SK-MEL-5 (cell line): ENCODE measurements around the gene SURF4. TPM values are rescaled to one million over a fixed set of nuclear protein-coding genes. Genes with fewer than 3 reads are reported as not detected.

Experiments used
- DNase-seq: peaks from one replicate; pipeline ENCODE4 v3.0.0-alpha.2; 2016; ENCODE audit warnings: low read depth, low spot score
- in situ Hi-C: cut with HindIII; loops from 2 replicates; pipeline ENCODE4 v1.10.0; 2016; ENCODE audit warnings: low sequenced_read_pairs, high pct_unique_total_duplicates, low pct_unique_long_range_greater_than_20kb
- total RNA-seq: library from RNA; depleted of rRNA; stranded (reverse); fragments of >200 nt; shearing (Covaris generic); gene quantifications from 2 replicates; pipeline ENCODE4 v1.2.3, GENCODE V29; 2014

SURF4 gene
- total RNA-seq, 1 experiment from 2014 or later: 490 TPM

- in situ Hi-C loops: no loop called here
- no peak for DNase-seq
These were observed 13.4 kb downstream of the SURF4 start for GRCh38 chr9:133362359-133363044.

DNA sequence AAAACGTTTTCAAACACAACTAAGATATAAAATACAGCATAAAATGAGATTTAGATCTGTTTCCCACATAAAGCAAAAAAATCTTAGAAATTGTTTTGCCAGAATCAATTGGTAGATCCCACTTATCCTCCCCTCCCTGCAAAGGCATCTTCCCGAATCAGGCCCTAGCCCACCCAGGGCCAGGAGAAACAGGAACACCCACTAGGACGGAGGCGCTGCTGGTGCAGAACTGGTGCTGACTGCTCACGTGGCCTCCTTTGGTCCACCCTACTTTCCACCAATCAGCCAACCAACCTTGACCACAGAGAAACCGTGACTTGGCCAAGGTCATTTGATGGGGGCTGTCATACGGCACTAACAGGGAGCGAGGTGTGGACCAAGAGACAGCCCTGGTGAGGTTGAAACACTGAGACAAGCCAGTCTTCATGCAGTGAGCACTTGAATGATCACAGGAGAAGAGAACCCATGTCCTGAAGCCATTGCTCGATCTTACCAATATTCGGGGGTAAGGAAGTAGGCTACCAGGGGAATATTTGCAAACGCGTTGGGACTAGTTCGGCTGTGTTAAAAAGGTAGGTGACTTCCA is 14.3 kb downstream of the SURF4 start:
- no peak for DNase-seq
- in situ Hi-C loops: no loop called here

GRCh38 chr9:133360400-133361393 is 15.2 kb downstream of the SURF4 start:
- in situ Hi-C loops: no loop called here
- DNase-seq: no peak

GRCh38 chr9:133359399-133360175 is 16.3 kb downstream of the SURF4 start:
- in situ Hi-C loops: no loop called here
- DNase-seq: peak; percentile 66

DNA sequence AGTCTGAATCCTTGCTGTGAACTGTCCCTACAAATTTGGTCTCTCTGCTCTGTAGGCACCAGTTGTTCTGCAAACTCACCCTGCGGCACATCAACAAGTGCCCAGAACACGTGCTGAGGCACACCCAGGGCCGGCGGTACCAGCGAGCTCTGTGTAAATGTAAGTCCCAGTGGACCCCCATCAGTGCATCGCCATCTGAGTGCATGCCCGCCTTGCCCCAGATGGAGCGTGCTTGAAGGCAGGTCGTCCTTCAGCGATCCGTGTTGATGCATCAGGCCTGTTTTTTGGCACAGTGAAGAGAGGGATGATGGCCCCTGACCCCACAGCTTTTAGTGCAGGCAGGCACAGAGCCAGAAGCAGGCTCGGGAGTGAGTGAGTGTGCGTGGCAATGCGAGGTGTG is 18.2 kb downstream of the SURF4 start:
- no peak for DNase-seq
- in situ Hi-C loops: no loop called here

GRCh38 chr9:133356391-133357091 is 19.3 kb downstream of the SURF4 start, which contains the start of the genes SURF1 and SURF2:
TSS of gene SURF1 (minus strand) at chr9:133356487. CDS start at chr9:133356453, 34 bp downstream.
TSS of gene SURF2 (plus strand) at chr9:133356550. CDS start at chr9:133356593, 43 bp downstream.
- in situ Hi-C loops: no loop called here

GRCh38 chr9:133355881-133356357 is 19.9 kb downstream of the SURF4 start:
- no peak for DNase-seq
- in situ Hi-C loops: no loop called here

More at GRCh38 chr9:133356391-133357091, 19.3 kb downstream of the SURF4 start, which contains the start of the genes SURF1 and SURF2:
- peak; percentile 83 for DNase-seq

- in situ Hi-C loops: no loop called here
- DNase-seq: no peak
These were observed 21.1 kb downstream of the SURF4 start for GRCh38 chr9:133354766-133355165.

DNA sequence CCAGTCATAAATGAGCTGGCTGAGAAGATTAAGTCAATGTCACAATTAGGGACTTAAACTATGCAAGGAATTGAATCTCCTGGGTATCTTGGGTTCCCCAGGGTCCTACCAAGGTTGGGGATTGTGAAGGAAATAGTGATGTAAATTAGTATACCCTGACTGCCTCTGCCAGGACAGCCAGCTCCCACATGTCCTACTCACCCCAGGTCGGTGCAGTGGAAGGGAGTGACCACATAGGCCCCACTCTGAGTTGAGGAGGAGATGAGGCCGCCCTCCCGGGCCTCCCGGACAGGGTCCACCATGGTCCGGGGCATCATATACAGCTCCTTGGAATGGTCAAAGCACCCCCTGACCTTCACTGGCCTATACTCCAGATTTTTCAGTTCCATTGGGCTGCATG is 22.3 kb downstream of the SURF4 start:
- in situ Hi-C loops: no loop called here
- DNase-seq: no peak

GRCh38 chr9:133352635-133353340 is 23.1 kb downstream of the SURF4 start:
- in situ Hi-C loops: no loop called here

DNA sequence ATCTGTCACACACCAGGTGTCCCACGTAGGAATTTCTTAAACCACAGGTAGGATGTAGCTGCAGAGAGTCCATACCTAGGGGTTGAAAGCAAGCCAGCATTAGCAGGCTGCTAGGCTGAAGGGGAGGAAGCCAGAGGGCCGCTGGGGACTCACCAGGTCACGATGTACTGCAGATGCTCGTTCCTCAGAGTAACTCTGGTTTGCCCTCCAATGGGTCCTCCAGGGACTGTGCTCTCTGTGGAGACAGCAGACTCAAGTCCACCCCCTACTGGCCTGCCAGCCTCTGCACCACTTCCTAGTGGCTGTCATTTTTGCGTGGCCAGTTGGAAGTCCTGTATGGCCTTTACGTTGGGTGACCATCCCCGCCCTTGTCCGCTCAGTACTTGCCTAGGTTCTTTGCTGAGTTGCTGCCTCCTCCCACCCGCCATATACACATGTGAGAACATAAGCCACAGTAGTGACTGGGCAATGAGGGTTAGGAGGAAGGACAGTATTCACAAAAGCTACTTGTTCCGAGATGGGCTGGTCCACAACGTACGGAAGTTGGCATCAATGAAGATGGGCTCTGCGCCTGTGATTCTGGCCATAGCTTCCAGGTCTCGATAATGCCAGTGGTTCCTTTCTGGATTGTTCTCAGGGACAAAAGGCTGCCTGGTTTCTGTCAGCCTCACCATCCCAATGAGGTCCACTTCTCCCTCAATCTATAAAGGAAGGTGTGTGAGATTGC is 23.8 kb downstream of the SURF4 start:
- in situ Hi-C loops: no loop called here

More at GRCh38 chr9:133352635-133353340, 23.1 kb downstream of the SURF4 start:
- DNase-seq: no peak

GRCh38 chr9:133351526-133351907 is 24.3 kb downstream of the SURF4 start:
- in situ Hi-C loops: no loop called here
- no peak for DNase-seq

More for the DNA sequence above, 23.8 kb downstream of the SURF4 start:
- peak; percentile 91 for DNase-seq

GRCh38 chr9:133349965-133350616 is 25.8 kb downstream of the SURF4 start:
- in situ Hi-C loops: no loop called here
- DNase-seq: no peak

GRCh38 chr9:133348718-133349573 is 26.9 kb downstream of the SURF4 start:
- in situ Hi-C loops: no loop called here
- no peak for DNase-seq
